HepG2 (cell line): ENCODE results near the gene CDK10. TPM values are rescaled to one million over a fixed set of nuclear protein-coding genes. Genes with fewer than 3 reads are reported as not detected.

Experiments
- ATAC-seq: fragments of 200-7000 bp; cut with Tn5 transposase; 3 replicates; pipeline ENCODE4 v1.9.1; 2020; ENCODE audit warnings: mild to moderate bottlenecking, moderate library complexity
- BruUV-seq: library from RNA; stranded (reverse); fragments of 400-500 nt; replicated peaks from 2 replicates; lab custom pipeline; 2021; lab: Mats Ljungman, UMichigan
- CTCF ChIA-PET: fragments of 300-600 bp; formaldehyde crosslinking; extraction: SDS; loops from one replicate; lab custom pipeline; 2021; ENCODE audit warnings: low total read pairs, inconsistent platforms, low intra/inter-chr PET ratio; lab: Yijun Ruan, JAX
- POLR2A ChIA-PET: fragments of 350-600 bp; sonication (Branson Sonifier 250); formaldehyde crosslinking; loops from one replicate; lab custom pipeline; 2020; ENCODE audit warnings: antibody characterized with exemption, inconsistent platforms; lab: Yijun Ruan, JAX
- DNase-seq: peaks from one replicate; pipeline ENCODE4 v3.0.0-alpha.2; 2015; ENCODE audit warnings: low spot score
- FAIRE-seq: peaks from 3 replicates; lab custom pipeline; 2011; peaks lifted over from hg19 to GRCh38; lab: Jason Lieb, UNC
- H2AFZ ChIP-seq: one replicate; pipeline ENCODE4 v1.6.1; 2011; ENCODE audit warnings: low read length, inconsistent platforms
- H3K27ac ChIP-seq: fragments of 300-600 bp; 3 replicates; pipeline ENCODE4 v1.8.0; 2011; ENCODE audit warnings: mixed run types, mild to moderate bottlenecking, mixed read lengths, low read length, inconsistent platforms; ENCODE audit not compliant: insufficient read depth; ENCODE audit errors: extremely low read length
- H3K27me3 ChIP-seq, 2 experiments: fragments of 200-600 bp in 1 of 2; 2 replicates in 1 of 2; 3 replicates in 1 of 2; pipeline versions ENCODE4 v1.6.0 to v1.8.0; 2011; ENCODE audit warnings: low read length in 2 of 2, mild to moderate bottlenecking in 2 of 2, moderate library complexity in 2 of 2, inconsistent platforms in 1 of 2; ENCODE audit not compliant: insufficient read depth in 2 of 2, control insufficient read depth in 1 of 2
- H3K36me3 ChIP-seq, 2 experiments: fragments of 200-600 bp in 1 of 2; replicated peaks in 1 of 2; 2 replicates in 1 of 2; 3 replicates in 1 of 2; pipeline versions ENCODE4 v1.5.1 to v1.8.0; 2011; ENCODE audit warnings: low read length in 2 of 2, inconsistent platforms in 1 of 2; ENCODE audit not compliant: insufficient read depth in 2 of 2, control insufficient read depth in 1 of 2
- H3K4me1 ChIP-seq: 2 replicates; pipeline ENCODE4 v1.5.1; 2012; ENCODE audit warnings: low read length, inconsistent platforms; ENCODE audit not compliant: insufficient read depth
- H3K4me2 ChIP-seq: 2 replicates; pipeline ENCODE4 v1.6.0; 2011; ENCODE audit warnings: low read depth, low read length, inconsistent platforms
- H3K4me3 ChIP-seq, 3 experiments: fragments of 200-600 bp in 1 of 3; sonication (generic), shearing (Covaris generic) in 1 of 3; replicated peaks in 1 of 3; 2 replicates each; pipeline ENCODE4 v1.5.1; 2011 to 2016; ENCODE audit warnings: low read length in 3 of 3, inconsistent platforms in 2 of 3, low read depth in 2 of 3, mild to moderate bottlenecking in 2 of 3, control low read depth in 1 of 3, mixed read lengths in 1 of 3; ENCODE audit not compliant: insufficient read depth in 1 of 3
- H3K79me2 ChIP-seq: one replicate; pipeline ENCODE4 v1.6.1; 2011; ENCODE audit warnings: low read length, inconsistent platforms; ENCODE audit not compliant: insufficient read depth
- H3K9ac ChIP-seq: 2 replicates; pipeline ENCODE4 v1.6.0; 2011; ENCODE audit warnings: mild to moderate bottlenecking, low read depth, low read length, inconsistent platforms; ENCODE audit not compliant: insufficient read depth
- H3K9me3 ChIP-seq: 2 replicates; pipeline ENCODE4 v1.5.1; 2012; ENCODE audit warnings: mild to moderate bottlenecking, low read length
- H4K20me1 ChIP-seq: 2 replicates; pipeline ENCODE4 v1.6.0; 2011; ENCODE audit warnings: inconsistent platforms, mild to moderate bottlenecking, low read length, moderate library complexity; ENCODE audit not compliant: insufficient read depth
- BATF2 ChIP-seq: sonication (generic); formaldehyde crosslinking; IDR thresholded peaks from 2 replicates; pipeline ENCODE4 v1.8.0; 2022; ENCODE audit warnings: mild to moderate bottlenecking, missing genetic modification reagents, moderate library complexity
- CCDC6 ChIP-seq: sonication (generic); formaldehyde crosslinking; IDR thresholded peaks from 2 replicates; pipeline ENCODE4 v1.8.1; 2022; ENCODE audit warnings: mild to moderate bottlenecking, missing genetic modification reagents, moderate library complexity
- DMTF1 ChIP-seq: sonication (generic); formaldehyde crosslinking; IDR thresholded peaks from 2 replicates; pipeline ENCODE4 v1.4.0; 2020; ENCODE audit warnings: mild to moderate bottlenecking, missing genetic modification reagents
- EZH2 ChIP-seq: conservative IDR thresholded peaks from 2 replicates; pipeline ENCODE4 v1.6.1; 2012; ENCODE audit warnings: mild to moderate bottlenecking, low read depth, low read length, moderate library complexity
- MATR3 ChIP-seq: sonication (generic); formaldehyde crosslinking; IDR thresholded peaks from 2 replicates; pipeline ENCODE4 v1.4.0; 2020; ENCODE audit warnings: missing genetic modification reagents
- PBX3 ChIP-seq: sonication (generic); formaldehyde crosslinking; IDR thresholded peaks from 2 replicates; pipeline ENCODE4 v1.8.1; 2023; ENCODE audit warnings: missing genetic modification reagents, inconsistent platforms, borderline replicate concordance
- RNF219 ChIP-seq: sonication (generic); formaldehyde crosslinking; IDR thresholded peaks from 2 replicates; pipeline ENCODE4 v1.5.0; 2020; ENCODE audit warnings: mild to moderate bottlenecking, missing genetic modification reagents
- TBX3 ChIP-seq: fragments of 450-650 bp; IDR thresholded peaks from 2 replicates; pipeline ENCODE4 v1.6.1; 2017; ENCODE audit warnings: antibody characterized with exemption, mild to moderate bottlenecking, inconsistent platforms, borderline replicate concordance
- ZFP36L1 ChIP-seq: sonication (generic); formaldehyde crosslinking; IDR thresholded peaks from 2 replicates; pipeline ENCODE4 v1.8.0; 2022; ENCODE audit warnings: mild to moderate bottlenecking, missing genetic modification reagents, moderate library complexity
- ZNF639 ChIP-seq: conservative IDR thresholded peaks from 2 replicates; pipeline ENCODE4 v1.6.1; 2018; ENCODE audit warnings: missing genetic modification reagents
- ZNF83 ChIP-seq: sonication (generic); formaldehyde crosslinking; IDR thresholded peaks from 2 replicates; pipeline ENCODE4 v1.4.0; 2020; ENCODE audit warnings: missing genetic modification reagents, mild to moderate bottlenecking, borderline replicate concordance
- WGBS: methylation state at CpG from one replicate; pipeline ENCODE4 v1.1.6; 2017; ENCODE audit warnings: low lambda C conversion rate; 5-methylcytosine and 5-hydroxymethylcytosine counted together
- in situ Hi-C: cut with HindIII; loops from 2 replicates; pipeline ENCODE4 v1.10.0; 2017; ENCODE audit warnings: low pct_unique_long_range_greater_than_20kb; ENCODE audit not compliant: extremely low pct_ligation_motif_present
- intact Hi-C: fragments of 100-400 bp; cut with micrococcal nuclease; formaldehyde crosslinking; loops from one replicate; pipeline ENCODE4 v1.10.0; 2022; ENCODE audit not compliant: unreplicated experiment
- polyA plus RNA-seq, 8 experiments: library from polyadenylated mRNA; depleted of rRNA in 3 of 8; stranded (reverse) in 7 of 8; unstranded in 1 of 8; fragments of >200 nt; fragmentation: Illumina TruSeq in 4 of 8; extraction: Trizol in 4 of 8; gene quantifications; 2 replicates each; pipeline versions ENCODE4 v1.2.1 to v1.2.3, GENCODE V29; 2011 to 2016; ENCODE audit warnings: low read depth in 4 of 8, missing spikeins in 1 of 8, mixed read lengths in 1 of 8; ENCODE audit not compliant: insufficient read depth in 1 of 8
- total RNA-seq, 5 experiments: library from RNA; depleted of rRNA; stranded (reverse); fragments of >200 nt; fragmentation: Illumina TruSeq; extraction: Trizol; gene quantifications; 2 replicates each; pipeline ENCODE4 v1.2.3, GENCODE V29; 2016; ENCODE audit warnings: low read depth in 1 of 5

Gene CDK10
- total and polyA plus RNA-seq, 2 of the 13 experiments (the other 11 are each of a cell fraction or from before 2014, with no cell fraction given) = 2.5 to 3.9 TPM

GRCh38 chr16:89694784-89695085, 8.2 kb downstream of the CDK10 start (continued):
- TF ChIP-seq DMTF1 (CRISPR knock-in tag) (peak; percentile 34; the same call in 1 of the 2 replicates), BATF2 (0 out of 2 replicates have a peak, but pooled peaks have one; percentile 41), ZNF83 (CRISPR knock-in tag) (0 out of 2 replicates have a peak, but pooled peaks have one; percentile 8)
- TF ChIP-seq, all 625 proteins: peak for 41; not testable (repeated sequence) for 584

- Histone ChIP-seq H3K79me2 (peaks cover 2% of the 10 kb centered on the region), H3K9me3 (no peaks in the 10 kb centered on the region), H3K9ac (peak overlapping the region; percentile 54), H3K4me1 (peaks cover 69% of the 10 kb centered on the region), H3K4me3 (peak overlapping the region; percentile 28 to 65 (median 51)), H3K36me3 (peaks cover 5 to 14% of the 10 kb centered on the region in 2 experiments; a peak in 2 of 5 replicates), H2AFZ (no peak overlapping the region), H4K20me1 (no peaks in the 10 kb centered on the region), H3K4me2 (peak overlapping the region; percentile 74), H3K27ac (peak overlapping the region; percentile 58), H3K27me3 (no peaks in the 10 kb centered on the region)
- peak; percentile 68 for ATAC-seq
- peak; percentile 64 for DNase-seq
- in situ Hi-C loops = no loop called here
- ChIA-PET POLR2A (interaction anchor here (0.6 to 1.8 kb wide), 12 partner anchors 8 to 224 kb away, joined by 3 to 11 read pairs (median 4); partner anchors contain the start of genes CDK10, CHMP1A, MC1R and SPATA33), CTCF (no interaction called here)
- peak; percentile 80 for FAIRE-seq
- BruUV-seq = no TSS peak
- intact Hi-C loops = no loop called here
- WGBS = 12% methylated on average over 29 of the region's 31 CpGs
- TF ChIP-seq RNF219 (no peak), TBX3 (no peak), ZNF639 (CRISPR knock-in tag) (no peak), CCDC6 (CRISPR knock-in tag) (0 out of 2 replicates have a peak, but pooled peaks have one; percentile 39), PBX3 (CRISPR knock-in tag) (no peak), EZH2 (no peak), ZFP36L1 (CRISPR knock-in tag) (no peak), MATR3 (CRISPR knock-in tag) (no peak)
Observed at GRCh38 chr16:89695086-89695874, 8.8 kb downstream of the CDK10 start.
